ENCODE results near the gene KANSL1. TPM values are rescaled to one million over a fixed set of nuclear protein-coding genes. Genes with fewer than 3 reads are reported as not detected.

The KANSL1 gene
- total and polyA plus RNA-seq, 9 of the 15 experiments (the other 6 are each of a cell fraction or from before 2014, with no cell fraction given) = 3.6 to 55.4 (median 31.8) TPM

DNA sequence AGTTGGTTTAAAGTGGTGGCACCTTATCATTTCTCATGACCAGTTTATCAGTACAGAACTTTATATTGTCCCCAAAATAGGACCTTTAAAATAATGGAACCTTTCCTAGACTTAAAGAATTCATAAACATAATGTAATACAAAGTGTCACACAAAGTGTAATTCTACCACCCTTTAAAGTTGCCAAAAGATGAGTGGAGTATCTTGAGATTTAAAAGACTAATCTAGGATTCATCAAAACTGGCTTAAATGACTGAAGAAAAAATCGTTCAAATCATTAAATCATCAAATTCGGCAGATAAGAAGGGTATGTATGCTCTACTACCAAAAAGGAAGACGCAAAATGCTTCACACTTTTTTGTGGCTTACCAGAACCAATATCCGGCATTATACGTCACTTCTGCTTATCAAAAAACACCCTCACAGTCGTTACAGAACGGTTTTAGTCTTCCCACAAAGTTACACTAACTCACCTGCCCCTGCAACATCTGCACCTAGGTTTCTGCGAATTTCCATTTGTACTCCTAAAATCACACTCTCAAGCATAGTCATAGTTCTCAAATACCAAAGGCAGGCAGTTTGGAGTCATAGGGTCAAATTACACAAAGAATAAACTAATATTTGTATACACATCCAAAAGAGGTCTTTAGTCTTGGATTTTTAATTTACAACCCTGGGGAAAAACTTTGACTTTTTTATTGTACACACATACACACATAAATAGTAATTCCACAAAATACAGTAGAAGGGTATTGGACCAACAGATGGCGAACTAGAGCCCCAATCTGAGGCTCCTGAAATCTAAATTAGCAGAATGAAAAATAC is 1.4 kb upstream of the KANSL1 start (continued):
- TF ChIP-seq ZMIZ1 (IDR thresholded peaks at IDR 0.05; ENCODE audit: low read depth in 2 of 2, low read length in 2 of 2) (no peak), CSDE1 (IDR thresholded peaks at IDR 0.05) (0 out of 4 replicates have a peak, but pooled peaks of 1 of the 2 experiments have one; percentile 41), CC2D1A (IDR thresholded peaks at IDR 0.05) (no peak; the same call in 1 of the 2 replicates), DPF2 (IDR thresholded peaks at IDR 0.05) (peak; percentile 77), ZNF395 (CRISPR knock-in tag; IDR thresholded peaks at IDR 0.05) (peak; percentile 84), MBD1 (CRISPR knock-in tag; IDR thresholded peaks at IDR 0.05) (0 out of 2 replicates have a peak, but pooled peaks have one; percentile 53), NCOA1 (IDR thresholded peaks at IDR 0.05; ENCODE audit: low read depth) (peak; percentile 27; the same call in 1 of the 2 replicates), ZNF644 (tag; IDR thresholded peaks at IDR 0.05; ENCODE audit: low read depth) (0 out of 2 replicates have a peak, but pooled peaks have one; percentile 56), ARNT (IDR thresholded peaks at IDR 0.05) (peak; percentile 30 to 85; a peak in 2 of 4 replicates), ZBED1 (IDR thresholded peaks at IDR 0.05) (no peak), THRAP3 (IDR thresholded peaks at IDR 0.05; ENCODE audit: borderline replicate concordance) (peak; percentile 76; the same call in 1 of the 2 replicates), ATF1 (CRISPR knock-in tag; IDR thresholded peaks at IDR 0.05) (no peak), ATF1 (tag; IDR thresholded peaks at IDR 0.05) (peak; percentile 71; the same call in 1 of the 2 replicates), MYC (IDR thresholded peaks at IDR 0.05; ENCODE audit: low read depth, low read length) (0 out of 2 replicates have a peak, but pooled peaks have one; percentile 31), MYC (CRISPR knock-in tag; IDR thresholded peaks at IDR 0.05; ENCODE audit: borderline replicate concordance, low read depth) (no peak), TCF7 (IDR thresholded peaks at IDR 0.05; ENCODE audit: borderline replicate concordance) (no peak), KLF16 (IDR thresholded peaks at IDR 0.05) (0 out of 2 replicates have a peak, but pooled peaks have one; percentile 2), POLR2H (tag; IDR thresholded peaks at IDR 0.05; ENCODE audit: low read depth) (peak; percentile 42; the same call in 1 of the 2 replicates)
- TF ChIP-seq, protein P1, sequence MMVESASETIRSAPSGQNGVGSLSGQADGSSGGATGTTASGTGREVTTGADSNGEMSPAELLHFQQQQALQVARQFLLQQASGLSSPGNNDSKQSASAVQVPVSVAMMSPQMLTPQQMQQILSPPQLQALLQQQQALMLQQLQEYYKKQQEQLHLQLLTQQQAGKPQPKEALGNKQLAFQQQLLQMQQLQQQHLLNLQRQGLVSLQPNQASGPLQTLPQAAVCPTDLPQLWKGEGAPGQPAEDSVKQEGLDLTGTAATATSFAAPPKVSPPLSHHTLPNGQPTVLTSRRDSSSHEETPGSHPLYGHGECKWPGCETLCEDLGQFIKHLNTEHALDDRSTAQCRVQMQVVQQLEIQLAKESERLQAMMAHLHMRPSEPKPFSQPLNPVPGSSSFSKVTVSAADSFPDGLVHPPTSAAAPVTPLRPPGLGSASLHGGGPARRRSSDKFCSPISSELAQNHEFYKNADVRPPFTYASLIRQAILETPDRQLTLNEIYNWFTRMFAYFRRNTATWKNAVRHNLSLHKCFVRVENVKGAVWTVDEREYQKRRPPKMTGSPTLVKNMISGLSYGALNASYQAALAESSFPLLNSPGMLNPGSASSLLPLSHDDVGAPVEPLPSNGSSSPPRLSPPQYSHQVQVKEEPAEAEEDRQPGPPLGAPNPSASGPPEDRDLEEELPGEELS (CRISPR knock-in tag; IDR thresholded peaks at IDR 0.05; ENCODE audit: borderline replicate concordance) = 0 out of 2 replicates have a peak, but pooled peaks have one; percentile 52

Data from K562 (cell line).